ENCODE data around the gene TLX1.

TLX1 gene

GRCh38 chr10:101130141-101130540 lies 959 bp upstream of the TLX1 start:
- no peak overlapping the region for H2AFZ ChIP-seq (ENCODE audit: low read depth, low read length, severe bottlenecking)
- H3K4me2 ChIP-seq (ENCODE audit: low read depth, low read length, poor library complexity, severe bottlenecking) = no peak overlapping the region
- no peaks in the 10 kb centered on the region for H3K79me2 ChIP-seq (ENCODE audit: insufficient read depth, low read length)
- no peaks in the 10 kb centered on the region for H3K9me3 ChIP-seq (ENCODE audit: insufficient read depth, low read length)
- no peaks in the 10 kb centered on the region for H3K36me3 ChIP-seq (ENCODE audit: low read length)
- H3K4me3 ChIP-seq (ENCODE audit: insufficient read depth, low read length, poor library complexity, severe bottlenecking) = no peak overlapping the region
- TF ChIP-seq, protein P1, sequence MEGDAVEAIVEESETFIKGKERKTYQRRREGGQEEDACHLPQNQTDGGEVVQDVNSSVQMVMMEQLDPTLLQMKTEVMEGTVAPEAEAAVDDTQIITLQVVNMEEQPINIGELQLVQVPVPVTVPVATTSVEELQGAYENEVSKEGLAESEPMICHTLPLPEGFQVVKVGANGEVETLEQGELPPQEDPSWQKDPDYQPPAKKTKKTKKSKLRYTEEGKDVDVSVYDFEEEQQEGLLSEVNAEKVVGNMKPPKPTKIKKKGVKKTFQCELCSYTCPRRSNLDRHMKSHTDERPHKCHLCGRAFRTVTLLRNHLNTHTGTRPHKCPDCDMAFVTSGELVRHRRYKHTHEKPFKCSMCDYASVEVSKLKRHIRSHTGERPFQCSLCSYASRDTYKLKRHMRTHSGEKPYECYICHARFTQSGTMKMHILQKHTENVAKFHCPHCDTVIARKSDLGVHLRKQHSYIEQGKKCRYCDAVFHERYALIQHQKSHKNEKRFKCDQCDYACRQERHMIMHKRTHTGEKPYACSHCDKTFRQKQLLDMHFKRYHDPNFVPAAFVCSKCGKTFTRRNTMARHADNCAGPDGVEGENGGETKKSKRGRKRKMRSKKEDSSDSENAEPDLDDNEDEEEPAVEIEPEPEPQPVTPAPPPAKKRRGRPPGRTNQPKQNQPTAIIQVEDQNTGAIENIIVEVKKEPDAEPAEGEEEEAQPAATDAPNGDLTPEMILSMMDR (IDR thresholded peaks at IDR 0.05; ENCODE audit: insufficient read depth, low read length, poor library complexity, severe bottlenecking) = no peak
- TF ChIP-seq EZH2phosphoT487 (conservative IDR thresholded peaks at IDR 0.05; ENCODE audit: low read length) = no peak
- no peaks in the 10 kb centered on the region for H3K27me3 ChIP-seq (ENCODE audit: low read length)
- H3K27ac ChIP-seq (ENCODE audit: low read depth, low read length) = no peak overlapping the region
- H3K9me2 ChIP-seq (replicated peaks; ENCODE audit: insufficient read depth, low read length) = no peaks in the 10 kb centered on the region
- no peaks in the 10 kb centered on the region for H3F3A ChIP-seq (ENCODE audit: insufficient read depth)
- no peak overlapping the region for H3K9ac ChIP-seq (ENCODE audit: low read length)
- H4K20me1 ChIP-seq (ENCODE audit: low read depth, low read length) = no peaks in the 10 kb centered on the region

GRCh38 chr10:101131962-101132635 lies 999 bp downstream of the TLX1 start:
- H4K20me1 ChIP-seq (ENCODE audit: low read depth, low read length) = no peaks in the 10 kb centered on the region
- no peaks in the 10 kb centered on the region for H3K27me3 ChIP-seq (ENCODE audit: low read length)
- no peak overlapping the region for H3K4me3 ChIP-seq (ENCODE audit: insufficient read depth, low read length, poor library complexity, severe bottlenecking)

GRCh38 chr10:101132636-101133473 lies 1.8 kb downstream of the TLX1 start:
- no peak overlapping the region for H3K4me2 ChIP-seq (ENCODE audit: low read depth, low read length, poor library complexity, severe bottlenecking)
- H3K79me2 ChIP-seq (ENCODE audit: insufficient read depth, low read length) = no peaks in the 10 kb centered on the region
- no peak overlapping the region for H3K27ac ChIP-seq (ENCODE audit: low read depth, low read length)
- no peak overlapping the region for H3K4me3 ChIP-seq (ENCODE audit: insufficient read depth, low read length, poor library complexity, severe bottlenecking)
- no peaks in the 10 kb centered on the region for H3K36me3 ChIP-seq (ENCODE audit: low read length)
- no peaks in the 10 kb centered on the region for H4K20me1 ChIP-seq (ENCODE audit: low read depth, low read length)
- H3F3A ChIP-seq (ENCODE audit: insufficient read depth) = no peaks in the 10 kb centered on the region
- no peak overlapping the region for H2AFZ ChIP-seq (ENCODE audit: low read depth, low read length, severe bottlenecking)
- H3K27me3 ChIP-seq (ENCODE audit: low read length) = no peaks in the 10 kb centered on the region
- no peak overlapping the region for H3K9ac ChIP-seq (ENCODE audit: low read length)
- H3K9me2 ChIP-seq (replicated peaks; ENCODE audit: insufficient read depth, low read length) = no peaks in the 10 kb centered on the region
- no peaks in the 10 kb centered on the region for H3K9me3 ChIP-seq (ENCODE audit: insufficient read depth, low read length)
- TF ChIP-seq EZH2phosphoT487 (conservative IDR thresholded peaks at IDR 0.05; ENCODE audit: low read length) = no peak
- TF ChIP-seq, protein P1 (IDR thresholded peaks at IDR 0.05; ENCODE audit: insufficient read depth, low read length, poor library complexity, severe bottlenecking) = no peak

More at GRCh38 chr10:101131962-101132635, 999 bp downstream of the TLX1 start:
- no peaks in the 10 kb centered on the region for H3K79me2 ChIP-seq (ENCODE audit: insufficient read depth, low read length)
- H3K9ac ChIP-seq (ENCODE audit: low read length) = no peak overlapping the region
- H2AFZ ChIP-seq (ENCODE audit: low read depth, low read length, severe bottlenecking) = no peak overlapping the region
- TF ChIP-seq EZH2phosphoT487 (conservative IDR thresholded peaks at IDR 0.05; ENCODE audit: low read length) = no peak
- TF ChIP-seq, protein P1 (IDR thresholded peaks at IDR 0.05; ENCODE audit: insufficient read depth, low read length, poor library complexity, severe bottlenecking) = no peak
- H3F3A ChIP-seq (ENCODE audit: insufficient read depth) = no peaks in the 10 kb centered on the region
- H3K9me3 ChIP-seq (ENCODE audit: insufficient read depth, low read length) = no peaks in the 10 kb centered on the region
- H3K4me2 ChIP-seq (ENCODE audit: low read depth, low read length, poor library complexity, severe bottlenecking) = no peak overlapping the region
- no peaks in the 10 kb centered on the region for H3K36me3 ChIP-seq (ENCODE audit: low read length)
- H3K27ac ChIP-seq (ENCODE audit: low read depth, low read length) = no peak overlapping the region
- no peaks in the 10 kb centered on the region for H3K9me2 ChIP-seq (replicated peaks; ENCODE audit: insufficient read depth, low read length)

All from SU-DHL-6 (cell line).